OCI-LY3 (cell line): ENCODE results near the gene RNF145.

Source experiments
- EZH2phosphoT487 ChIP-seq: fragments of 200-600 bp; shearing (Covaris generic); IDR thresholded peaks from 2 replicates; pipeline ENCODE4 v1.6.1; 2018; ENCODE audit warnings: antibody characterized with exemption, mixed run types, low read depth
- TF ChIP-seq, protein P1 (sequence below): fragments of 200-600, 300-600 bp; sonication (generic); IDR thresholded peaks from 2 replicates; pipeline ENCODE4 v1.5.1; 2014; ENCODE audit warnings: antibody characterized with exemption, low read length, low read depth

DNA sequence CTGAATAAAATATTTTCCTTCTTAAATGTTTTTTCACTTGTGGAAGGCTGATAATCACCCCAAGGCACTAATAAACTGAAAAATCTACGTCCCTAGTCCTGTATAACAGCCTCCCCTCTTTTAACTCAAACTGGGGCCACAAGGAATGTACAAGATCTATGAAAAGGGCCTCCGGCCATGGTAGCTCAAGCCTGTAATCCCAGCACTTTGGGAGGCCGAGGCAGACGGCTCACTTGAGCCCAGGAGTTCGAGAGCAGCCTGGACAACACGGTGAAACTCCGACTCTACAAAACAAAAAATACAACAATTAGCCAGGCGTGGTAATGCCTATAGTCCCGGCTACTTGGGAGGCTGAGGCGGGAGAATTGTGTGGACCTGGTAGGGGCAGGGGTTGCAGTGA lies 23.6 kb downstream of the RNF145 start:
- TF ChIP-seq, protein P1, sequence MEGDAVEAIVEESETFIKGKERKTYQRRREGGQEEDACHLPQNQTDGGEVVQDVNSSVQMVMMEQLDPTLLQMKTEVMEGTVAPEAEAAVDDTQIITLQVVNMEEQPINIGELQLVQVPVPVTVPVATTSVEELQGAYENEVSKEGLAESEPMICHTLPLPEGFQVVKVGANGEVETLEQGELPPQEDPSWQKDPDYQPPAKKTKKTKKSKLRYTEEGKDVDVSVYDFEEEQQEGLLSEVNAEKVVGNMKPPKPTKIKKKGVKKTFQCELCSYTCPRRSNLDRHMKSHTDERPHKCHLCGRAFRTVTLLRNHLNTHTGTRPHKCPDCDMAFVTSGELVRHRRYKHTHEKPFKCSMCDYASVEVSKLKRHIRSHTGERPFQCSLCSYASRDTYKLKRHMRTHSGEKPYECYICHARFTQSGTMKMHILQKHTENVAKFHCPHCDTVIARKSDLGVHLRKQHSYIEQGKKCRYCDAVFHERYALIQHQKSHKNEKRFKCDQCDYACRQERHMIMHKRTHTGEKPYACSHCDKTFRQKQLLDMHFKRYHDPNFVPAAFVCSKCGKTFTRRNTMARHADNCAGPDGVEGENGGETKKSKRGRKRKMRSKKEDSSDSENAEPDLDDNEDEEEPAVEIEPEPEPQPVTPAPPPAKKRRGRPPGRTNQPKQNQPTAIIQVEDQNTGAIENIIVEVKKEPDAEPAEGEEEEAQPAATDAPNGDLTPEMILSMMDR, result no peak
- no peak for TF ChIP-seq EZH2phosphoT487
